SK-N-SH (cell line): ENCODE measurements around the gene DDC. TPM values are rescaled to one million over a fixed set of nuclear protein-coding genes. Genes with fewer than 3 reads are reported as not detected.

Experiments used
- CTCF ChIA-PET: fragments of 300-600, 350-600 bp; formaldehyde crosslinking; extraction: SDS; loops from one replicate; lab custom pipeline; 2021; lab: Yijun Ruan, JAX
- POLR2A ChIA-PET: fragments of 350-600 bp; sonication (Branson Sonifier 250); formaldehyde crosslinking; extraction: SDS; loops from one replicate; lab custom pipeline; 2020; ENCODE audit warnings: antibody characterized with exemption, inconsistent platforms; lab: Yijun Ruan, JAX
- DNase-seq: peaks from one replicate; pipeline ENCODE4 v3.0.0; 2012
- H2AFZ ChIP-seq: fragments of 200-600 bp; sonication (generic); 2 replicates; pipeline ENCODE4 v1.8.1; 2016; ENCODE audit warnings: antibody characterized with exemption, mild to moderate bottlenecking, low read depth
- H3F3A ChIP-seq: fragments of 200-600 bp; sonication (generic); replicated peaks from 2 replicates; pipeline ENCODE3; 2016; ENCODE audit warnings: antibody characterized with exemption, mild to moderate bottlenecking; ENCODE audit not compliant: insufficient read depth
- H3K27ac ChIP-seq, 2 experiments: fragments of 200-500 bp in 1 of 2; fragments of 200-600 bp in 1 of 2; sonication (Bioruptor generic) in 1 of 2; sonication (generic), shearing (Covaris generic) in 1 of 2; 2 replicates each; pipeline versions ENCODE4 v1.5.1 to v1.6.1; 2014 to 2016; ENCODE audit warnings: low read depth in 2 of 2, inconsistent platforms in 1 of 2, low read length in 1 of 2, mild to moderate bottlenecking in 1 of 2, mixed read lengths in 1 of 2
- H3K27me3 ChIP-seq: fragments of 200-600 bp; sonication (generic), shearing (Covaris generic); 2 replicates; pipeline ENCODE4 v1.6.1; 2016; ENCODE audit warnings: mixed run types; ENCODE audit not compliant: insufficient read depth
- H3K36me3 ChIP-seq, 2 experiments: fragments of 200-500 bp in 1 of 2; fragments of 200-600 bp in 1 of 2; sonication (Bioruptor generic) in 1 of 2; sonication (generic) in 1 of 2; replicated peaks in 1 of 2; 2 replicates each; pipeline versions ENCODE3 to v1.5.1; 2014 to 2016; ENCODE audit warnings: low read length in 1 of 2, mild to moderate bottlenecking in 1 of 2; ENCODE audit not compliant: insufficient read depth in 2 of 2, control insufficient read depth in 1 of 2
- H3K4me1 ChIP-seq, 2 experiments: fragments of 200-500 bp in 1 of 2; fragments of 200-600 bp in 1 of 2; sonication (Bioruptor generic) in 1 of 2; sonication (generic), shearing (Covaris generic) in 1 of 2; 2 replicates each; pipeline versions ENCODE4 v1.5.1 to v1.6.1; 2014 to 2016; ENCODE audit warnings: low read depth in 1 of 2, low read length in 1 of 2, mixed run types in 1 of 2; ENCODE audit not compliant: insufficient read depth in 2 of 2, control insufficient read depth in 1 of 2
- H3K4me2 ChIP-seq: fragments of 200-600 bp; sonication (generic), shearing (Covaris generic); 2 replicates; pipeline ENCODE4 v1.6.1; 2017; ENCODE audit warnings: mixed run types
- H3K4me3 ChIP-seq, 2 experiments: fragments of 200-500 bp in 1 of 2; fragments of 200-600 bp in 1 of 2; sonication (Bioruptor generic) in 1 of 2; sonication (generic), shearing (Covaris generic) in 1 of 2; 2 replicates each; pipeline versions ENCODE4 v1.5.1 to v1.8.1; 2014 to 2016; ENCODE audit warnings: low read depth in 2 of 2, inconsistent platforms in 1 of 2, low read length in 1 of 2, mild to moderate bottlenecking in 1 of 2, mixed read lengths in 1 of 2, moderate library complexity in 1 of 2
- H3K79me2 ChIP-seq: fragments of 200-600 bp; sonication (generic); 2 replicates; pipeline ENCODE4 v1.8.1; 2017; ENCODE audit warnings: mild to moderate bottlenecking; ENCODE audit not compliant: insufficient read depth
- H3K9ac ChIP-seq: fragments of 200-600 bp; sonication (generic); 2 replicates; pipeline ENCODE4 v1.6.1; 2017; ENCODE audit warnings: mixed run types
- H3K9me2 ChIP-seq: fragments of 200-600 bp; sonication (generic); 2 replicates; pipeline ENCODE4 v1.6.1; 2017; ENCODE audit warnings: mixed run types
- H3K9me3 ChIP-seq: fragments of 200-600 bp; sonication (generic); 2 replicates; pipeline ENCODE4 v1.6.1; 2017; ENCODE audit warnings: mixed run types, mild to moderate bottlenecking, moderate library complexity
- H4K20me1 ChIP-seq: fragments of 200-600 bp; sonication (generic); 2 replicates; pipeline ENCODE4 v1.6.1; 2017; ENCODE audit warnings: mild to moderate bottlenecking, mixed run types; ENCODE audit not compliant: insufficient read depth
- CHD2 ChIP-seq: fragments of 150-350 bp; IDR thresholded peaks from 2 replicates; pipeline ENCODE4 v1.6.1; 2018; ENCODE audit warnings: low read length; ENCODE audit not compliant: partially characterized antibody
- ELF1 ChIP-seq: IDR thresholded peaks from 2 replicates; pipeline ENCODE4 v1.4.0; 2012
- EZH2phosphoT487 ChIP-seq: fragments of 200-600 bp; sonication (generic); IDR thresholded peaks from 2 replicates; pipeline ENCODE4 v1.6.1; 2017; ENCODE audit warnings: low read depth, mixed run types, mild to moderate bottlenecking, antibody characterized with exemption, moderate library complexity, borderline replicate concordance
- GABPA ChIP-seq: IDR thresholded peaks from 2 replicates; pipeline ENCODE4 v1.4.0; 2012; ENCODE audit warnings: low read depth, mild to moderate bottlenecking
- GATA2 ChIP-seq: sonication (generic); formaldehyde crosslinking; IDR thresholded peaks from 2 replicates; pipeline ENCODE4 v1.5.0; 2020; ENCODE audit warnings: mild to moderate bottlenecking, missing genetic modification reagents
- IRF3 ChIP-seq: fragments of 150-350 bp; IDR thresholded peaks from 2 replicates; pipeline ENCODE4 v1.6.1; 2016; ENCODE audit warnings: mild to moderate bottlenecking, low read depth, low read length
- JUND ChIP-seq: IDR thresholded peaks from 2 replicates; pipeline ENCODE4 v1.4.0; 2012
- NFIC ChIP-seq: IDR thresholded peaks from 2 replicates; pipeline ENCODE4 v1.4.0; 2012; ENCODE audit warnings: borderline replicate concordance
- NRF1 ChIP-seq: IDR thresholded peaks from 2 replicates; pipeline ENCODE4 v1.6.1; 2012; ENCODE audit warnings: low read depth, mild to moderate bottlenecking, low read length
- POLR2AphosphoS5 ChIP-seq: IDR thresholded peaks from 2 replicates; pipeline ENCODE4 v1.6.1; 2012; ENCODE audit warnings: low read depth, low read length
- RAD21 ChIP-seq: IDR thresholded peaks from 2 replicates; pipeline ENCODE4 v1.6.1; 2012; ENCODE audit warnings: mild to moderate bottlenecking, low read length
- REST ChIP-seq: IDR thresholded peaks from 2 replicates; pipeline ENCODE4 v1.6.1; 2012; ENCODE audit warnings: mild to moderate bottlenecking, low read depth, low read length, moderate library complexity
- RFX5 ChIP-seq: IDR thresholded peaks from 2 replicates; pipeline ENCODE4 v1.6.1; 2012; ENCODE audit warnings: mild to moderate bottlenecking, improper control_type of control experiment, low read length
- RXRA ChIP-seq: IDR thresholded peaks from 2 replicates; pipeline ENCODE4 v1.4.0; 2012; ENCODE audit warnings: low read depth, mild to moderate bottlenecking, borderline replicate concordance
- SIN3A ChIP-seq: IDR thresholded peaks from 2 replicates; pipeline ENCODE4 v1.6.1; 2012; ENCODE audit warnings: low read depth, mild to moderate bottlenecking, low read length, moderate library complexity, borderline replicate concordance
- SMC3 ChIP-seq: IDR thresholded peaks from 2 replicates; pipeline ENCODE4 v1.6.1; 2012; ENCODE audit warnings: low read depth, low read length, improper control_type of control experiment
- TAF1 ChIP-seq: IDR thresholded peaks from 2 replicates; pipeline ENCODE4 v1.6.1; 2012; ENCODE audit warnings: low read depth, mild to moderate bottlenecking, low read length, moderate library complexity, borderline replicate concordance
- TCF12 ChIP-seq: IDR thresholded peaks from 2 replicates; pipeline ENCODE4 v1.4.0; 2012
- USF1 ChIP-seq: IDR thresholded peaks from 2 replicates; pipeline ENCODE4 v1.4.0; 2012; ENCODE audit warnings: low read depth, borderline replicate concordance
- YY1 ChIP-seq: IDR thresholded peaks from 2 replicates; pipeline ENCODE4 v1.4.0; 2012; ENCODE audit warnings: low read depth, mild to moderate bottlenecking
- WGBS: methylation state at CpG from one replicate; pipeline ENCODE4 v1.1.6; 2017; ENCODE audit warnings: low lambda C conversion rate; 5-methylcytosine and 5-hydroxymethylcytosine counted together
- polyA plus RNA-seq, 3 experiments: library from polyadenylated mRNA; depleted of rRNA; stranded (reverse); fragments of >200 nt; gene quantifications; 2 replicates each; pipeline ENCODE4 v1.2.3, GENCODE V29; 2012

The DDC gene
- polyA plus RNA-seq, 1 of the 3 experiments (the other 2 are of a cell fraction), result 1.8 TPM

- H3K9ac ChIP-seq, result no peak overlapping the region
- H3K36me3 ChIP-seq, result peaks cover 0 to 23% of the 10 kb centered on the region in 2 experiments
- ChIA-PET CTCF (interaction anchor here (0.8 to 2.2 kb wide), 7 partner anchors 11 to 103 kb away, joined by 3 to 13 read pairs (median 4); no protein-coding TSS in a partner anchor), POLR2A (interaction anchor here (0.9 to 1.4 kb wide), 2 partner anchors 17 to 69 kb away, joined by 3 to 4 read pairs; no protein-coding TSS in a partner anchor)
- H3K4me3 ChIP-seq, result no peak overlapping the region
- peaks cover 0 to 22% of the 10 kb centered on the region in 2 experiments; a peak in 2 of 4 replicates for H3K4me1 ChIP-seq
- TF ChIP-seq SIN3A (no peak), REST (no peak), NFIC (no peak), POLR2AphosphoS5 (no peak), NRF1 (no peak), RFX5 (no peak), EZH2phosphoT487 (no peak), ELF1 (no peak), IRF3 (no peak), RXRA (no peak), RAD21 (no peak), GABPA (no peak), TAF1 (no peak), JUND (no peak), YY1 (no peak), GATA2 (no peak), SMC3 (no peak), CHD2 (no peak), TCF12 (no peak), USF1 (no peak)
- no peaks in the 10 kb centered on the region for H3K79me2 ChIP-seq
- peak overlapping the region in 1 of 2 experiments; percentile 64; a peak in 2 of 4 replicates for H3K27ac ChIP-seq
- no peaks in the 10 kb centered on the region; the same call in 1 of the 2 replicates for H3K9me3 ChIP-seq
- no peaks in the 10 kb centered on the region for H3K27me3 ChIP-seq
- 36% methylated on average over 5 of the region's 5 CpGs for WGBS
- no peak for DNase-seq
- no peaks in the 10 kb centered on the region for H3K9me2 ChIP-seq
- no peaks in the 10 kb centered on the region for H3F3A ChIP-seq
- H2AFZ ChIP-seq, result no peak overlapping the region
- H3K4me2 ChIP-seq, result no peak overlapping the region
- H4K20me1 ChIP-seq, result no peaks in the 10 kb centered on the region
These were observed 74.0 kb downstream of the DDC start for GRCh38 chr7:50491209-50491608.
